Gastroesophageal sphincter (tissue), 3 donors: ENCODE results near the gene ATE1.

Source experiments
- CTCF ChIP-seq, 4 experiments: fragments of 200-600 bp in 2 of 4; fragments of 450-650 bp in 2 of 4; sonication (generic) in 1 of 4; IDR thresholded peaks; one replicate each; pipeline ENCODE4 v1.5.1; 2017 to 2019; ENCODE audit warnings: antibody characterized with exemption in 4 of 4, mild to moderate bottlenecking in 2 of 4, moderate library complexity in 2 of 4
- EP300 ChIP-seq: sonication (generic); formaldehyde crosslinking; IDR thresholded peaks from one replicate; pipeline ENCODE4 v1.6.1; 2017; ENCODE audit warnings: antibody characterized with exemption, mild to moderate bottlenecking
- POLR2A ChIP-seq, 2 donors: fragments of 450-650 bp; IDR thresholded peaks; one replicate each; pipeline ENCODE4 v1.6.1; 2017; ENCODE audit warnings: antibody characterized with exemption in 2 of 2, mild to moderate bottlenecking in 2 of 2, moderate library complexity in 1 of 2
- POLR2AphosphoS5 ChIP-seq: sonication (generic); formaldehyde crosslinking; IDR thresholded peaks from one replicate; pipeline ENCODE4 v1.6.1; 2017; ENCODE audit warnings: antibody characterized with exemption

DNA sequence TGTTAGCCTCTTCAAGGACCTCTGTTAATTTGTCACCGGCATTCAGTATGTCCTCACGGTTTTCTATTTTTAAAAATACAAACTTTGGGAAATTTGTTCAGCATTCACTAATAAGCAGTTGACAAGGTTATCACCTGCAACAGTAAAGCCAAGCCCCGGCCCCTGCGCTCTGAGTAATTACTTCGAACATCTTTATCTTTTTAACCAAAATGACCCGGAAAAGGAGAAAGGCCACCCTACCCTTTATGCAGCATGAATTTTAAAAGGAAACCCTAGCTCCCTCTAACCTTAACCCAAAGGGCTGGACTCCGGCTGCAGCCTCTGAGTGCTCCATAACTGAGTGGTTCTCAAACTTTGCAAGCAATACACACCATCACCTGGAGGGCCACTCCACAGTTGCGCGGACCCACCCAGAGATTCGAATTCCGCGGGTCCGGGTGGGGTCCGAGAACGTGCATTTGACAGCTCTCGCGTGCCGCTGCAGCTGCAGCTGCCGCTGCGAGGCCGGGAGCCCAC lies 46.2 kb upstream of the ATE1 start:
- TF ChIP-seq POLR2A (IDR thresholded peaks at IDR 0.05) (no peak), CTCF (IDR thresholded peaks at IDR 0.05) (peak in 1 of 4 experiments; percentile 19), POLR2AphosphoS5 (no peak), EP300 (no peak)
